GM12873 (cell line): ENCODE measurements around the gene GUCY1A1.

Experiments used
- TF ChIP-seq, protein P1 (sequence below): IDR thresholded peaks from 2 replicates; pipeline ENCODE4 v1.5.1; 2012; ENCODE audit warnings: low read depth, mild to moderate bottlenecking, moderate library complexity, low read length, control low read depth; ENCODE audit not compliant: insufficient read depth; ENCODE audit errors: missing control alignments

The GUCY1A1 gene

DNA sequence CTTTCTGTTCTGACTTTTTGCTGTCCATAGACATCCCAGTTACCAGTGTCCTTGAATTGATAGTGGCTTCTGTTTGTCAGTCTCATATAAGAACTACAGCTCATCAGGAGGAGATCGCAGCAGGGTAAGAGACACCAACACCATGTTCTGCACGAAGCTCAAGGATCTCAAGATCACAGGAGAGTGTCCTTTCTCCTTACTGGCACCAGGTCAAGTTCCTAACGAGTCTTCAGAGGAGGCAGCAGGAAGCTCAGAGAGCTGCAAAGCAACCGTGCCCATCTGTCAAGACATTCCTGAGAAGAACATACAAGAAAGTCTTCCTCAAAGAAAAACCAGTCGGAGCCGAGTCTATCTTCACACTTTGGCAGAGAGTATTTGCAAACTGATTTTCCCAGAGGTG lies 30.1 kb downstream of the GUCY1A1 start:
- TF ChIP-seq, protein P1, sequence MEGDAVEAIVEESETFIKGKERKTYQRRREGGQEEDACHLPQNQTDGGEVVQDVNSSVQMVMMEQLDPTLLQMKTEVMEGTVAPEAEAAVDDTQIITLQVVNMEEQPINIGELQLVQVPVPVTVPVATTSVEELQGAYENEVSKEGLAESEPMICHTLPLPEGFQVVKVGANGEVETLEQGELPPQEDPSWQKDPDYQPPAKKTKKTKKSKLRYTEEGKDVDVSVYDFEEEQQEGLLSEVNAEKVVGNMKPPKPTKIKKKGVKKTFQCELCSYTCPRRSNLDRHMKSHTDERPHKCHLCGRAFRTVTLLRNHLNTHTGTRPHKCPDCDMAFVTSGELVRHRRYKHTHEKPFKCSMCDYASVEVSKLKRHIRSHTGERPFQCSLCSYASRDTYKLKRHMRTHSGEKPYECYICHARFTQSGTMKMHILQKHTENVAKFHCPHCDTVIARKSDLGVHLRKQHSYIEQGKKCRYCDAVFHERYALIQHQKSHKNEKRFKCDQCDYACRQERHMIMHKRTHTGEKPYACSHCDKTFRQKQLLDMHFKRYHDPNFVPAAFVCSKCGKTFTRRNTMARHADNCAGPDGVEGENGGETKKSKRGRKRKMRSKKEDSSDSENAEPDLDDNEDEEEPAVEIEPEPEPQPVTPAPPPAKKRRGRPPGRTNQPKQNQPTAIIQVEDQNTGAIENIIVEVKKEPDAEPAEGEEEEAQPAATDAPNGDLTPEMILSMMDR = no peak

DNA sequence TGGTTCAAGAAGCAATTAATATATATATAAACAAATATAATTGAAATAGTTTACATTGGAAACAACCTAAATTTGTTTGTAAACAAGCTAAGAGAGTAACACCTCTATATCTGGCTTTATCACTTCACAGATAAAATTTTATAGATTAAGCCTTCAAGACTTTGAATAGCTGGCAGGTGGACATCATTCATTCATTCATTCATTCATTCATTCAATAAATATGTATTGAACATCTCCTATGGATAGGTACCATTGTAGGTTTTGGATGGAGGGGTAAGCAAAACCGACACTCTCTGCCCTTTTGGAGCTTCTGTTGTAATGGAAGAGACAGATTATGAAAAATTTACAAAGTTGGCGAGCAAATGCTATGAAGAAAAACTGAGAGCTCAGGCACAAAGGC lies 35.2 kb downstream of the GUCY1A1 start:
- TF ChIP-seq, protein P1 = no peak

DNA sequence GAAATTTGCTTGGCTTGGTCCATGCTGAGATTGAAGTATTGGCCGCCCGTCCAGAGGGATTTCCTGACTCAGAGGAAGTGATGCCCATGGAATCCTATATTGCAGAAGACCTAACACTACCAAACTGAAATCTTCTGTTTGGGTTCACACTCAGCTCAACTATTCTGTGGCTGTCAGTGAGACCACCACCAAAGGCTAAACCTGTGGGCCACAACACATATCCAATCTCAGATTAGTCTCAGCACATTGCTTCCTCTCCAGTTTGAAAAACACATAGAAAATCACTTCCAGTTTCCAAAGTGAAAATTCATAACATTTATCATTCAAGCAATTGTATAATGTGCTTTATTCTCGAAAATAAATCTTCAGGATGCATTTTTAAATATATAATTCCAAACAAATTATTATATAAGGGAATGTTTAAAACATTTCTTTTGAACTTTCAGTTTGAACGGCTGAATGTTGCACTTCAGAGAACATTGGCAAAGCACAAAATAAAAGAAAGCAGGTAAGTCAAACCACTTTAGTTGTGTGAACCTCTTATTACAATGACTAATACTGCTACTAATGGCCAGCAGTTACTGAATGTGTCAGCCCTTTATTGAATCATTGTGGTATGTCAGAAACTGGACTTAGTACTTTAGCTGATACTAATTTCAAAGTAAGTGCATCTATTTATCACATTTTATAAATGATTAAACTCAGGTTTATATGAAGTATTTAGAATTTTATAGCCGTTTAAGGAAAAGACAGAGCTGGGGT lies 37.0 kb downstream of the GUCY1A1 start:
- TF ChIP-seq, protein P1 = no peak

DNA sequence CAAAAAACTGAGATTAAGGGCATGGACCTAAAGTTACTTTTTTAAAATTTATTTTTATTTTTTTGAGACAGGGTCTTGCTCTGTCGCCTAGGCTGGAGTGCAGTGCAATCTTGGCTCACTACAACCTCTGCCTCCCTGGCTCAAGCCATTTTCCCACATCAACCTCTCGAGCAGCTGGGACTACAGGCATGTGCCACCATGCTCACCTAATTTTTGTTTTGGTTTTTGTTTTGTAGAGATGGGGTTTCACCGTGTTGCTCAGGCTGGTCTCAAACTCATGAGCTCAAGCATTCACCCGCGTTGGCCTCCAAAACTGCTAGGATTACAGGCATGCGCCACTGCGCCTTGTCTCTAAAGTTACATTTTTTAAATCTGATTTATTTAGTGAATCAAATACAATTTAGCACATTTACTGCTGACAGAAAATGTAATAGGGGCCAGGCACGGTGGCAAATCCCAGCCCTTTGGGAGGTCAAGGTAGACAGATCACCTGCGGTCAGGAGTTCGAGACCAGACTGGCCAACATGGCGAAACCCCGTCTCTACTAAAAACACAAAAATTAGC lies 38.3 kb downstream of the GUCY1A1 start:
- TF ChIP-seq, protein P1 = no peak

DNA sequence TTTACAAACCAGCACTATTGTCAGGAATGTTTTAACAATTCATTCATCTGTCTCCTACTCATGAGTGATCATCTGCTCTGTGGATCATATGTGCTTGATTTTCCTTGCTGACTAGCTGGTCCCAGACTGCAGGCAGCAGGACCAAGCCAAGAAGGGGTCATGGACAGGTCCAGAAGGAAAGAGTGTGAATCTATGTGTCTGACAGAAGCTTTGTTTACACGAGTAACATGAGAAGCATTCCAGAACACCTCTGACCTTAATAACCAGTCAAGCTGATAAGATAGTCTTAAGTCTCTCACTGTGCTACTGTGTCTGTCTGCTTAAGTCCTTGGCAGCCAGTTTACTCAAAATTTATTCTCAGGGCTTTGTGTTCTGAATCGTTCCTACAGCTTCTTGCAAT lies 39.0 kb downstream of the GUCY1A1 start:
- TF ChIP-seq, protein P1 = no peak

DNA sequence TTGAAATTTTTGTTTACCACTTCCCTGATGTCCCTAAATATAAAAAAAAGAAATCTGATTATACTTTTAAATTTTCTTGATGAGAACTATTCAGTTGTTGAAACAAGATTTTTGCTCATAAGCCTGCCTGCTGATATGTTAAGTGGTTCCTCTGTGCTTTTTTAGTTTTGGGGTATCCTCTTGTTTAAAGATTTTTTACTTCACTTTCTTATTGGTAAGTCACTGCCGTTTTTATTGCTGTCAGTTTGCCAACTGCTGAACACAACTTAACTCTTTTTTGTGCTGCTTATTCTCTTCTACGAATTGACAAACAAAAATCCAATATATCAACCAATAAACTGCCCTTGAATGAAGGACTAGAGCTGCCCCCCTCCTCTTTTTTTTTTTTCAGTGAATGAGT lies 39.5 kb downstream of the GUCY1A1 start:
- TF ChIP-seq, protein P1 = no peak

DNA sequence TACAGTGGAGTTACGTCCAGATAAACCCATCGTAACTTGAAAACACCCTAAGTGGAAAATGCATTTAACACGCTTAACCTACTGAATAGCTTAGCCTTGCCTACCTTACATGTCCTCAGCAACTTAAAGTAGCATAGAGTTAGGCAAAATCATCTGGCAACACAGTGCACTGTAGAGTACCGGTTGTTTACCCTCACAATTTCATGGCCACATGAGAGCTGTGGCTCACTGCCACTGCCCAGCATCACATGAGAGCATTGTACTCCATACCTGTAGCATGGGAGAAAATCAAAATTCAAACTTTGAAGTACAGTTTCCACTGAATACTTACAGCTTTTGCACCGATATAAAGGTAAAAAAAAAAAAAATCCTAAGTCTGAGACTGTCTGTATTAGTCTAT lies 40.6 kb downstream of the GUCY1A1 start:
- TF ChIP-seq, protein P1 = no peak
